C4-2B (cell line): ENCODE results near the gene TMEM51.

Experiments used
- CTCF ChIP-seq: fragments of 450-650 bp; conservative IDR thresholded peaks from 2 replicates; pipeline ENCODE4 v1.5.1; 2017; ENCODE audit warnings: mild to moderate bottlenecking
- ZFX ChIP-seq: fragments of 450-650 bp; IDR thresholded peaks from 2 replicates; pipeline ENCODE4 v1.6.1; 2017

- TF ChIP-seq CTCF: no peak
- TF ChIP-seq ZFX: no peak
These were observed 73.1 kb downstream of the TMEM51 start for GRCh38 chr1:15226388-15227255.
